ENCODE measurements around the gene INTS13.
A peak's percentile ranks its signal among the peaks of the same experiment; 100 is the strongest.
"Not testable (repeated sequence)": the region's sequence is repeated elsewhere in the genome, so short reads cannot be mapped to it uniquely, and the experiment has no call there.

INTS13 gene

GRCh38 chr12:26937863-26938700 lies at the start of gene INTS13, which contains the start of gene FGFR1OP2:
Gene INTS13, minus strand, starts transcription at chr12:26937981. Its CDS starts 1,178 bp downstream, at chr12:26936803.
Gene FGFR1OP2, plus strand, starts transcription at chr12:26938470. Its CDS starts 15,689 bp downstream, at chr12:26954159.
- intact Hi-C loops (cut with micrococcal nuclease): loop anchor here (1.0 to 10.0 kb wide), 3 partner anchors 15 to 367 kb away; partner anchors contain the start of gene TM7SF3
- H3K27me3 Mint-ChIP-seq: no peaks in the 10 kb centered on the region
- peaks cover 42% of the 10 kb centered on the region for H3K4me1 Mint-ChIP-seq (ENCODE audit: low read depth)
- H3K27ac Mint-ChIP-seq: peak within 1 kb of the TSS; percentile 99
- H3K4me3 Mint-ChIP-seq: peak within 1 kb of the TSS; percentile 96
- peaks cover 36% of the 10 kb centered on the region for H3K36me3 Mint-ChIP-seq (ENCODE audit: low read depth)
- H3K9me3 Mint-ChIP-seq: no peaks in the 10 kb centered on the region

- intact Hi-C loops (cut with micrococcal nuclease): no loop called here
- Mint-ChIP-seq H3K4me1 (ENCODE audit: low read depth) (peaks cover 10% of the 10 kb centered on the region), H3K9me3 (no peaks in the 10 kb centered on the region), H3K27ac (no peak overlapping the region), H3K4me3 (no peak overlapping the region), H3K27me3 (no peaks in the 10 kb centered on the region), H3K36me3 (ENCODE audit: low read depth) (peaks cover 65% of the 10 kb centered on the region)
These were observed 45.1 kb upstream of the INTS13 start for GRCh38 chr12:26982866-26983265.

- no peaks in the 10 kb centered on the region for H3K9me3 Mint-ChIP-seq
These were observed 42.0 kb upstream of the INTS13 start for GRCh38 chr12:26979733-26980132.

GRCh38 chr12:26978801-26979200 lies 41.0 kb upstream of the INTS13 start:
- Mint-ChIP-seq H3K27me3 (no peaks in the 10 kb centered on the region), H3K27ac (no peak overlapping the region)

More at GRCh38 chr12:26979733-26980132, 42.0 kb upstream of the INTS13 start:
- intact Hi-C loops (cut with micrococcal nuclease): no loop called here
- Mint-ChIP-seq H3K4me3 (no peak overlapping the region), H3K27ac (peak overlapping the region; percentile 10), H3K27me3 (no peaks in the 10 kb centered on the region), H3K36me3 (ENCODE audit: low read depth) (peaks cover 61% of the 10 kb centered on the region), H3K4me1 (ENCODE audit: low read depth) (peaks cover 7% of the 10 kb centered on the region)

GRCh38 chr12:26976687-26977086 lies 38.9 kb upstream of the INTS13 start:
- H3K4me3 Mint-ChIP-seq: no peak overlapping the region
- peaks cover 50% of the 10 kb centered on the region for H3K36me3 Mint-ChIP-seq (ENCODE audit: low read depth)
- no peaks in the 10 kb centered on the region for H3K9me3 Mint-ChIP-seq
- H3K4me1 Mint-ChIP-seq (ENCODE audit: low read depth): peaks cover 7% of the 10 kb centered on the region
- peak overlapping the region; percentile 20 for H3K27ac Mint-ChIP-seq
- intact Hi-C loops (cut with micrococcal nuclease): no loop called here
- H3K27me3 Mint-ChIP-seq: no peaks in the 10 kb centered on the region

More at GRCh38 chr12:26978801-26979200, 41.0 kb upstream of the INTS13 start:
- no peaks in the 10 kb centered on the region for H3K9me3 Mint-ChIP-seq
- H3K36me3 Mint-ChIP-seq (ENCODE audit: low read depth): peaks cover 61% of the 10 kb centered on the region
- no peak overlapping the region for H3K4me3 Mint-ChIP-seq
- intact Hi-C loops (cut with micrococcal nuclease): no loop called here
- peaks cover 7% of the 10 kb centered on the region for H3K4me1 Mint-ChIP-seq (ENCODE audit: low read depth)

- no peak overlapping the region for H3K4me3 Mint-ChIP-seq
- intact Hi-C loops (cut with micrococcal nuclease): no loop called here
- peaks cover 7% of the 10 kb centered on the region for H3K4me1 Mint-ChIP-seq (ENCODE audit: low read depth)
- H3K9me3 Mint-ChIP-seq: no peaks in the 10 kb centered on the region
- no peaks in the 10 kb centered on the region for H3K27me3 Mint-ChIP-seq
- no peak overlapping the region for H3K27ac Mint-ChIP-seq
- peaks cover 56% of the 10 kb centered on the region for H3K36me3 Mint-ChIP-seq (ENCODE audit: low read depth)
These were observed 34.2 kb upstream of the INTS13 start for GRCh38 chr12:26971963-26972362.

GRCh38 chr12:26970136-26970535 lies 32.4 kb upstream of the INTS13 start:
- H3K27me3 Mint-ChIP-seq: no peaks in the 10 kb centered on the region
- intact Hi-C loops (cut with micrococcal nuclease): no loop called here
- no peak overlapping the region for H3K4me3 Mint-ChIP-seq
- no peaks in the 10 kb centered on the region for H3K9me3 Mint-ChIP-seq
- peaks cover 55% of the 10 kb centered on the region for H3K36me3 Mint-ChIP-seq (ENCODE audit: low read depth)
- no peaks in the 10 kb centered on the region for H3K4me1 Mint-ChIP-seq (ENCODE audit: low read depth)
- no peak overlapping the region for H3K27ac Mint-ChIP-seq

GRCh38 chr12:26966842-26967241 lies 29.1 kb upstream of the INTS13 start:
- Mint-ChIP-seq H3K36me3 (ENCODE audit: low read depth) (peaks cover 58% of the 10 kb centered on the region), H3K4me1 (ENCODE audit: low read depth) (no peaks in the 10 kb centered on the region), H3K4me3 (no peak overlapping the region), H3K27me3 (no peaks in the 10 kb centered on the region), H3K9me3 (no peaks in the 10 kb centered on the region), H3K27ac (no peak overlapping the region)
- intact Hi-C loops (cut with micrococcal nuclease): no loop called here

GRCh38 chr12:26963413-26963812 lies 25.6 kb upstream of the INTS13 start:
- Mint-ChIP-seq H3K27ac (no peak overlapping the region), H3K9me3 (no peaks in the 10 kb centered on the region), H3K36me3 (ENCODE audit: low read depth) (peaks cover 67% of the 10 kb centered on the region), H3K4me3 (no peak overlapping the region), H3K4me1 (ENCODE audit: low read depth) (no peaks in the 10 kb centered on the region), H3K27me3 (no peaks in the 10 kb centered on the region)
- intact Hi-C loops (cut with micrococcal nuclease): no loop called here

GRCh38 chr12:26961803-26962202 lies 24.0 kb upstream of the INTS13 start:
- Mint-ChIP-seq H3K27ac (no peak overlapping the region), H3K36me3 (ENCODE audit: low read depth) (peaks cover 68% of the 10 kb centered on the region), H3K27me3 (no peaks in the 10 kb centered on the region), H3K4me1 (ENCODE audit: low read depth) (no peaks in the 10 kb centered on the region), H3K4me3 (no peak overlapping the region), H3K9me3 (no peaks in the 10 kb centered on the region)
- intact Hi-C loops (cut with micrococcal nuclease): no loop called here

- H3K27me3 Mint-ChIP-seq; H3K4me1 Mint-ChIP-seq (ENCODE audit: low read depth); H3K27ac Mint-ChIP-seq; H3K9me3 Mint-ChIP-seq; intact Hi-C loops (cut with micrococcal nuclease); H3K4me3 Mint-ChIP-seq: not testable (repeated sequence)
- peaks cover 68% of the 10 kb centered on the region for H3K36me3 Mint-ChIP-seq (ENCODE audit: low read depth)
These were observed 23.6 kb upstream of the INTS13 start for GRCh38 chr12:26961391-26961790.

- peaks cover 9% of the 10 kb centered on the region for H3K4me1 Mint-ChIP-seq (ENCODE audit: low read depth)
- intact Hi-C loops (cut with micrococcal nuclease): no loop called here
- no peak overlapping the region for H3K4me3 Mint-ChIP-seq
- H3K36me3 Mint-ChIP-seq (ENCODE audit: low read depth): peaks cover 39% of the 10 kb centered on the region
- no peaks in the 10 kb centered on the region for H3K9me3 Mint-ChIP-seq
- peak overlapping the region; percentile 88 for H3K27ac Mint-ChIP-seq
- no peaks in the 10 kb centered on the region for H3K27me3 Mint-ChIP-seq
These were observed 16.2 kb upstream of the INTS13 start for GRCh38 chr12:26954027-26954426.

GRCh38 chr12:26953447-26953846 lies 15.7 kb upstream of the INTS13 start:
- peaks cover 42% of the 10 kb centered on the region for H3K36me3 Mint-ChIP-seq (ENCODE audit: low read depth)
- peak overlapping the region; percentile 88 for H3K27ac Mint-ChIP-seq
- no peaks in the 10 kb centered on the region for H3K27me3 Mint-ChIP-seq
- H3K9me3 Mint-ChIP-seq: peaks cover 4% of the 10 kb centered on the region
- H3K4me3 Mint-ChIP-seq: no peak overlapping the region
- peaks cover 9% of the 10 kb centered on the region for H3K4me1 Mint-ChIP-seq (ENCODE audit: low read depth)
- intact Hi-C loops (cut with micrococcal nuclease): loop anchor here (2.0 kb wide), 1 partner anchor 15 kb away; the partner anchor contains the start of gene FGFR1OP2

GRCh38 chr12:26948309-26948708 lies 10.5 kb upstream of the INTS13 start:
- Mint-ChIP-seq H3K27ac (no peak overlapping the region), H3K27me3 (no peaks in the 10 kb centered on the region), H3K4me1 (ENCODE audit: low read depth) (peaks cover 26% of the 10 kb centered on the region), H3K36me3 (ENCODE audit: low read depth) (peaks cover 18% of the 10 kb centered on the region), H3K4me3 (no peak overlapping the region), H3K9me3 (peaks cover 17% of the 10 kb centered on the region)
- intact Hi-C loops (cut with micrococcal nuclease): no loop called here
